Activated CD4-positive, alpha-beta T cell treated with anti-CD3 and anti-CD28 coated beads, Interleukin-2, amount 50 U/mL, for 4 hours (primary cell): ENCODE results near the gene NKX6-2.
"Not testable (repeated sequence)": the region's sequence is repeated elsewhere in the genome, so short reads cannot be mapped to it uniquely, and the experiment has no call there.

Experiments
- DNase-seq, 2 experiments: peaks; one replicate each; pipeline ENCODE4 v3.0.0-alpha.2; 2020

Gene NKX6-2

DNA sequence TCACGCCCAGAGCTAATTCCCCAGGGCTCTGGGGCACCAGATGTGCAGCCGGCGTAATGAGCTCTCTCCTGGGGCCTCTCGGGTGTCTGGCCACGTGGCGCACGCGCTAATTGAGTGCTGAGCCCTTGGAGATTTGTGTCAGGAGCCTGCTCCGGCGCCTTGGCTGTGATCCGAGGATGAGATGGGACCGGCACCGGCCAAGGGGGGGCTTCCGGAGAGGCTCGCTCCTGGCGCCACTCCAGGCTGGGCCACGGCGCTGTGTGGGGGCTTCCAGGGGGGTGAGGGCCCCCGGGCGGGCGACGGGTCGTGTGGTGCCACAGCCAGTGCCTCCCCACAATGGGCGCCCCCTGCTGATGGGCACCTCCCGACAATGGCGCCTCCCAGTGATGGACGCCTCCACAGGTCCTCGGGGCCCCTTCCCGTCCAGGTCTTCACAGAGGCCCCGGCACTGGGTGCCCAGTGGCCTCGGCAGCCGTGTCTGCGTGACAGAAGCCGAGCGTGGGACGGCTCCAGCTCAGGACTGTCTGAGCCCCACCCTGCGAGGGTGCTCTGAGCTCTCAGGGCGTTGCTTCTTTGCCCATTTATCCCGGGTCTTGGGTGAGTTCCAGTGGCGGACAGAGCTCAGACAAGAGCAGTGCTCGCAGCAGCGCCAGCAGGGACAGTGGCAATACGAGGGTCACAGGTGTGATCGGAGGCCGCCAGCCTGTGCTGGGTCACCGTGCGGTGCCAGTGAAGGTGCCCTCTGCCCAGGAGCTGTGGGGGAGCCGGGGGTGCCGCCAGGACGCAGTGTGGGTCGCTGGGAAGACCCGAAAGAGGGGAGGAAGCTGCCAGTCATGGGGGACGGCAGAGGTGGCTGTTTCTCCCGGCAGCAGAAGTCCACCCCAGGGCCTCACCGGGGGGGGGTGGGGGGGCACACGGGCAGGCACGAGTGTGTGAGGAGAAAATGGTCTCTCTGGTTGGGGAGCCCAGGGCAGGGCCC lies 8.2 kb upstream of the NKX6-2 start:
- DNase-seq, result no peak

DNA sequence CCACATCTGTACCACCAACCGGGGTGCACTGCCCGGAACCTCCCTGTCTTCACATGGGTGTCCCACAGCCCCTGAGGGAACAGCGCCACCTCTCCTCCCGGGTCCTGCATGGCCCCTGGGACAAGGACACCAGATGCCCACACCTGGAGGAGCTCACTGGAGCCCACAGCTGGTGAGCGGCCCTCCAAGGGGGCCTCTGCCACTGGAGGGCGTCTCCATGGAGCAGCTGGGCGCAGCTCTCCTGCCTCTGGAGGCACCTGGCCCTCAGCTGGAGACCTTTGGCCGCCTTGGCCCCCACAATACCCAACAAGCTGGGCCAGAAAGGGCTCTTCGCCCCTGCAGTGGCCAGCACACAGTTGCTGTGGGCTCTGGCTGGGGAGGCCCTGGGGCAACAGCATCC lies 7.3 kb upstream of the NKX6-2 start:
- DNase-seq, result no peak

DNA sequence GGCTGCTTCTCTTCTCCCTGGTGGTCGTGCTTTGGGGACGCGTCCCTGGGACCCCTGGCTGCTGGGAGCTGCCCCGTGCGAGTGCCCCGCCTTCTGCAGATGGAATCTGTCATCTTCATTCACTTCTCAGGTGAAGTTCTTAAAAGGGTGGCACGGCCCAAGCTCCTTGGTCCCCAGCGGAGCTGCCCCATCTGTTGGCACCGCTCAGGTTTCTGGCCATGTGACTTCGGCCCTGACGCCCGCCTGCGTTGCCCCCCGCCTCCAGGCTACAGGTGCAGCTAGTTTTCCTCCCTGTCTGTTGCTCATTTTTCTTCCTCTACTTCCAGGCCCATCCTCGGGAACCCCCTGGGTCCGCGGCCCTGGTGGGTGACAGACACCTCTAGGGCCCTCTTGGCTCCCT lies 6.8 kb upstream of the NKX6-2 start:
- DNase-seq, result no peak

DNA sequence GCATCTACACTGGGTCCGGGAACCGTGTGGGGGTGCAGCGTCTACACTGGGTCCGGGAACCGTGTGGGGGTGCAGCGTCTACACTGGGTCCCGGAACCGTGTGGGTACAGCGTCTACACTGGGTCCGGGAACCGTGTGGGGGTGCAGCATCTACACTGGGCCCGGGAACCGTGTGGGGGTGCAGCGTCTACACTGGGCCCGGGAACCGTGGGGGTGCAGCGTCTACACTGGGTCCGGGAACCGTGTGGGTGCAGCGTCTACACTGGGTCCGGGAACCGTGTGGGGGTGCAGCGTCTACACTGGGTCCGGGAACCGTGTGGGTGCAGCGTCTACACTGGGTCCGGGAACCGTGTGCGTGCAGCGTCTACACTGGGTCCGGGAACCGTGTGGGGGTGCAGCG lies 6.2 kb upstream of the NKX6-2 start:
- not testable (repeated sequence) for DNase-seq

DNA sequence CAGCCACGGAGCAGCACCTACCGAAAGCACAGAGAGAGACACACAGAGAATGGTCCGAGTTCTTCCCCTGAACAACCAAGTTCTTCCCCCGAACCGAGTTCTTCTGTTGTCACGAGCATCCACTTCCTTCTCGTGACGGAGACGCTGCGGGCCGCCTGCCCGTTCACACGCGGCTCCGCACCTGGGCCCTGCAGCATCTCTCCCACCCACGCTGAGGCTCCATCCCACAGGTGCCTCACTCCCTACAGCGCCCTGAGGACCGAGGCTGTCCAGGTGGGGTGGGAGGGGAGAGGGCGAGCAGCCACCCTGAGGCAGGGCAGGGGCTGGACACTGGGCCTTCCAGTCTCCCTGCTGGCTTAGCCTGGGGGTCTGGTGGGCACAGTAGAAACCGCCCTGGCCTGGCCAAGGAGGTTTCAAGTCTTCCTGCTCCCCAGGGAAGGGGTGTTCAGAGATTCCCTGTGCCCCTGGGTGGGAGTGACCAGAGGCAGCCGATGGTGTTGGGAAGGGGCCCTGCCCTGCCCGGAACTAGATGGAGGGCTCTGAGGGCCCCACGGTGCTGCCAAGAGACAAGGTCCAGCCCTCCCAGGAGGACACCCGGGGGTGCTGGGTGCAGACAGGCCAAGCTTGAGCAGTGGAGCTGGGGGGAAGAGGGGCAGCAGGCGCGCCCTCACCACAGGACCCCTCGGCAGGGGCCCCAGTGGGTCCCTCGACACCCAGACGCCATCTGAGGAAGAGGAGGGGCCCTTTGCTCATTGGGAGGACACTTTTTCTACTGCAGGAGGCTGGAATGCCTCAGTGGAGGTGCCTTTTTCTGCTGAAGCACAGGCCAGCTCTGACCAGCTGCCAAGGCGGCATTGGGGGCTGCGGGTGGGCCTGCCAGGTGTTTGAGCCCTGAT lies 5.2 kb upstream of the NKX6-2 start:
- DNase-seq, result no peak

DNA sequence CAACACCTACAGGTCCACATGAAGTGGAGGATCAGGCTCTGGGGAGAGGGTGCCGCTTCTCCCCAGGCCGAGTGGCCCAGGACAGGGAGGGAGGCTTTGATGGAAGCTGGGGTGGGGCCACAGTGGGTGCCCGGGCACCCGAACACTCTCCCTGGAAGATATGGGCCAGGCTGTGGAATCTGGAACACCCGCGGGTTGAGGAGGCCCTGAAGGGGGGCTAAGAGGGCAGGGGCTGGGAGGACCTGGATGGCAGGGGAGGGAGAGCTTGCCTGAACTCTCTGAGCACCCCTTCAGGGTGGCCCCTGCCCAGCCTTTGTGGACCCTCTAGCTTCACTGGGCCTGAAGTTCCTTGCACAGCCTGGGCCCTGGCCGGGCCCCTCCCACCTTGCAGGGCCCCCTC lies 4.5 kb upstream of the NKX6-2 start:
- DNase-seq, result no peak

DNA sequence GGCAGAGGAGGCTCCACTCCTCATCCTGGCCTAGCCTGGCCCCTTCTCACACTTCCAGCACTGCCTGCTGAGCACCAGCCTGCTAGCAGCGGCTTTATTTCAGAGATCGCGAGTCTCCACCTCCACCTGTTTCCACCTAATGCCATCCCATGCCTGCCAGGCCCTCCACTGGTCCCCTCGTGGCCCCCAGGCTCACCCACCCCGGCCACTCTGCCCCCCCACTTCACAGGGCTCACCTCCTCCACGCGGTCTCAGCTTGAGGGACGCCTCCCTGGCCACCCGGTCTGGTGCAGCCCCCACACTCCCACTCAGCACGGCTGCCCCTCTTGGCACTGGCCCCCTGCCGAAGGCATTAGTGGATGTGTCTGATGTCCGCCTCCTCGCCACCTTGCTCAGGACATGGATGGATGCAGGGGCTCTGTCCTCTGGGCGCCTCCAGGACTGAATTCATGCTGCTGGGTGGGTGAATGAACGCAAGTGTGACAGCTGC lies 3.8 kb upstream of the NKX6-2 start:
- no peak for DNase-seq

DNA sequence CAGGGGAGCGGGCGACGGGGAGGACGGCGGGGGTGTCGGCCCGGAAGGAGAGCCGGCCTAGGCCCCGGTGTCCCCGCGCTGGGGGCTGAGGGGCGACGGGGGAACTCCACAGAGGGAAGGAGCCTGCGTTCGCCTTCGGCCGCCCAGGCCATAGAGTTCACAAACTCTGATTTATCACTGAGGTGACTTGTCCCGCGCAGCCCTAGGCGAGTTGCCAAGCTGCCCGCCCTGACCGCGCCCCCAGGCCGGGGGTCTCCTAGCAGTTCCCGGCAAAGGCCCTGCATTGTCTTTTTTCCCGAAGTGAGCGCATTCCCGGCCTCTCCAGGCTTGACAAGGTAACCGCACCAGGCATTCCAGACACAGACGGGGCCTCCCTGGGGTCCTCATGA lies 2.9 kb upstream of the NKX6-2 start:
- DNase-seq, result no peak

DNA sequence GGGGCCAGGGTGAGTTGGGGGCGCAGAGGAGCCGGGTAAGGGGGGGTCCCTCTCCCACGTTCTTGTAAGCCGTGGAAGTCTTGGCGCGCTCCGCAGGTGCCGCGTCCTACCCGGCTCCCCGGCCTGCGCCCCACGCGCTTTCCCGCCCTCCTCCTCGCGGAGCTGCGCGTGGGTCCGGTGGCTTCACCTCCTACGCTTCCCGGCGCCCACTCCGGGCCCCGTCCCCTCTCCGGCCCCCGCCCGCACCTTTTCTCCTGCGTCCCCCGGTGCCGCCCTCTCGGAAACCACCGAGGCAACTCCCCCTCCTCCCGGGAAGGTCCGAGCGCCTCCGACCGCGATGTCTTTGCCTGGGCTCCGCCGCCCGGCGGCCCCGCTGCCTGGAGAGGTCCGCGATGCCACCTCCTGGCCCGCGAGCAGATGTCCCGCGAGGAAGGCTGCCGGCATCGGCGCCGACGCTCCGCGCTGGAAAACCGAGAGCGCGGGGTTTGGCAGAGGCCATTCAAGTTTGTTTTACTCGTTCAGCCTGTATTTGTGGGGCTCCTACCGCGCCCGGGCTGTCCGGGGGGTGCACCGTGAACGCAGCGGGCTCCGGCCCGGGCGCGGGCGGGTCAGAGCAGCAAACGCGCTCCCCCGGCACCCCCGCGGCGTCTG lies 2.4 kb upstream of the NKX6-2 start:
- no peak for DNase-seq

DNA sequence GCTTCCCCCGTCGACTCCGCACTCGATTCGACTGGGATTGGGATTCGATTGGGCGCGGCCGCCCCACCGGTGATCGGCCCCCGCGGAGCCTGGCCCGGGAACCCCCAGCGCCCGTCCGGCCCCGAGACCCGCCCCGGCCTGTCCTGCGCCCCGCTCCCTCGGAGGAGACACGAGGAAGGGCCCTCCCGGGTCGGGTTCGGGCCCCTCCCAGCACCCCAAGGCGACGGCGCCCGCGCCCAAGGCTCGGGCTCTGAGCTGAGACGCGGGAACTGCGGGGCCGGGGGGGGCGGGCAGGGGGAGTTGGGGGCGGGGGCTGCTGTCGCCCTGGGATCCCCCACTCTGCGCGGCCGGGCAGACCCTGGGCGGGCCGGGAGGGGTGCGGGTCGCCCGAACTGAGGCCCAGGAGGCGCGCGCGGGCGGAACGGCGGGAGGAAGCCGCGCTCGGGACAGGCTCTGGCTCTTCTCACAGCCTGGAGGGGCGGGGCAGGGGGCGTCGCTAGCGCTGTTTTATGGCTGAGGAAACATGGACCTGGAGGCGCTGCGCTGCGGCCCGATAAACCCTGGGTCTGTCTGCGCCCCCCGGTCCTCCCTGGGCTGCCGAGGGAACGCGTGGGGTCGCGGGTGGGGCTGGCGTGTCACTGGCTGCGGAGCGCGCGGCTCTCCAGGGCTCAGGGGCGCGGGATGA lies 1.7 kb upstream of the NKX6-2 start:
- no peak for DNase-seq

DNA sequence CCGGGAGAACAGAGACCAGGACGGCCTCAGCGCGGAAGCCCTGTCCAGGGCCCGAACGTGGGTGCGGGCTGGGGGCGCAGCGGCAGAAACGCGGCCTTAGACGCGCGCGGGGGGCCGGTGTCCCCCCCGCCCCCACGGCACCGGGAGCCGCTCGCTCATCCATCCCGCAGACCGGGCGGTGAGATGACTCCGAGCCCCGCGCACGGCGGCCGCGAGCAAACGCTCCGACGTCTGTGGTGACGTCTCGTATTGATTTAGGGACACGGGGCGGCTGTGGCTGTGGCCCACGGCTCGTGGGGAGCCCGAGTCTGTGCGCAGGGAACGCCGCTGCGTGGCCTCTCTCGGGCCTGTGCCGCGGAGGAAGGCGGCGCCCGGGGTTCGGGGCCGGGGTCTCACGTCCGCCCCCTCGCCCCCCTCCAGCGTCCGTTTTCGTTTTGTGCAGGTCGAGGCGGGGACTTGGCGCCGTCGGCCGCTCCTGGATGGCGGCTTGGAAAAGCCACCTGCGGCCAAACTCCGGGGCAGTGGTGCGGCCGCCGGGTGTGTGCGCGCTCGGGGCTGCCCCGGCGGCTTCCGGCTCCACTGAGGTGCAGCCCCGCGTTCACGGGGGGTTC lies 1.0 kb upstream of the NKX6-2 start:
- DNase-seq, result no peak

DNA sequence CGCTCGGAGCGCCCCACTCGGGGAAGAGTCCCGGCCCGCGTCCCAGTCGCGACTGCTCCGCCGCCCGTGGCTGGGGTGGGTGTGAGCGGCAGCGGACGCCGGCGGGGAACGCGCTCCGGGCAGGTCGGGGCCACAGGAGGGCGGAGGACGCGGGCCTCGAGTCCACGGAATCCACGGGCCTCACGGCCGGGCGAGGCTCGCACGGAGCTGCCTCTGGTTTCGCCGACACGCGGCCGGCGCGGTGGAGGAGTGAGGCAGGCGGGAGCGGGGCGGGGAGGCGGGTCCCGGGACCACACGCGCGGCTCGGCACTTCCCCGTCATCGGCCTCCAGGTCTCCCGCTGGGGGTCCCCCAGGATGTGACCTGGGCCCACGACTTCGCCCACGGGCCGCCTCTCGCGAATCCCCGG lies 533 bp upstream of the NKX6-2 start:
- DNase-seq, result no peak

DNA sequence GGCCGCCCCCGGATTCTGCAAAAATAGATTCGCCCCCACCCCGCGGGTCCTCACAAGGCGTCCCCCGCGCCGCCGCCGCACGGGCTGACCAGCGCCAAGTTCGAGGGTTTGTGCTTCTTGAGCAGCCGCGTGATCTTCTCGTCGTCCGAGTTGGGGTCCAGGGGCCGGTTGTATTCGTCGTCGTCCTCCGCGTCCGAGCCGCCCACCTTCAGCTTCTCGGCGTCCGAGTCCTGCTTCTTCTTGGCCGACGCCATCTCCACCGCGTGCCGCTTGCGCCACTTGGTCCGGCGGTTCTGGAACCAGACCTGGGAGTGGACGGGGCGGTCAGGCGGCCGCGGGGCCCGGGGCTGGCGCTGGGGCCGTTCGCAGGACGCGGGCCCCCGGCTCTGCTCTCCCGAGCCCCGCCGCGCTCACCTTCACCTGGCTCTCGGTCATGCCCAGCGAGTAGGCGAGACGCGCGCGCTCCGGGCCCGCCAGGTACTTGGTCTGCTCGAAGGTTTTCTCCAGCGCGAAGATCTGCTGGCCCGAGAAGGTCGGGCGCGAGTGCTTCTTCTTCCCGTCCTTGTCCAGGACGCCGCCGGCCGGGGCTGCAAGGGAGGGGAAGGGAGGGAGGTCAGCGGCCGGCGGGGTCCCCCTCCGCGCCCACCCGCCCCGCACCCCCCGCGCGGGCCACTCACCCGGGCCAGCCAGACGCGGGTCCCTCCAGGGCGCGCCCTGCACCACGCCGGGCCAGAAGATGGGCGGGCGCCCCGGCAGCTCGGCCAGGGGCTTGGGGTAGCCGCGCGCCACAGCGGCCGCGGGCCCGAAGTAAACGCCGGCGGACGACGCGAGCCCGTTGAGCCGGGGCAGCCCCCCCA lies 853 bp downstream of the NKX6-2 start:
- DNase-seq, result no peak

DNA sequence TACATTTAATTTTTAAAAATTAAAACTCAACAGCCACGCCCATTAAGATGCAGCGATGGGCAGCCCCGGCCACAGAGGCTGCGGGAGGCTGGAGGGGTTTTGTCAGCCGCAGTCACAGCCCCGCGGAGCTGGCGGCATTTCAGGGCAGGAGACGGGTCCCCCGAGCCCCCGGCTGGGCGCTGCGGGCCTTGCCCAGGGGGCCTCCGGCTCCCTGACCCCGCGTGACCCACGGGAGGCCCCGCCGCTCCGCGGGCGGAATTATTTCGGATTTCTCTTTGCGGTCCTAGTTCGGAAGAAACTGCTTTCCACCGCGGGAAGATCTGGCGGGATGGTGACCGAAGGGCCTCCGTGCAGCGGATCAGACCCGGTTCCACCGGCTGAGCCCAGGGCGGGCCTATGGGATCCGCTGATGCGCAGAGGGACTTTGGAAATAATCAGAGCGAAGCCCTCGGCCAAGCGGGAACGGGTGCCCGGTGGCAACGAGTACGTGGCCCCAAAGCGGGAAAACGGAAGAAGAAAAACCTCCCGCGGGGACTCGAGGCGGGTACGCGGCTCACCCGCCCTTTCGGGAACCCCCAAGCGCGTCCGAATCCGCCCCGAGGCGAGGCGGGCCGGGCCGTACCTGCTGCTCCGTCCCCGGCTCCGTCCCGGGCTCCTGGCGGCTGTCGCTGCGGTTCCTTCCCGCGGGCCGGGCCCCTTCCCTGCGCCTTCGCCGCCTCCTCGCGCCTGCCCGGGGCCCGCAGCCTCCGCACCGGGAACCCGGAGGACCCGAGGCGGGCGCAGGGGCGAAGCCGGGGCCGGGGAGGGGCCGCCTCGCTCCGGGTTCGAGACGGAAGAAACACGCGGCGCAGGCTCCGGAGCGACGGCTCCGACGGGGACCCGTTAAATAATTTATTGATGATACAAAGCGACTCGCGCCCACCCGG lies 1.7 kb downstream of the NKX6-2 start:
- DNase-seq, result no peak

DNA sequence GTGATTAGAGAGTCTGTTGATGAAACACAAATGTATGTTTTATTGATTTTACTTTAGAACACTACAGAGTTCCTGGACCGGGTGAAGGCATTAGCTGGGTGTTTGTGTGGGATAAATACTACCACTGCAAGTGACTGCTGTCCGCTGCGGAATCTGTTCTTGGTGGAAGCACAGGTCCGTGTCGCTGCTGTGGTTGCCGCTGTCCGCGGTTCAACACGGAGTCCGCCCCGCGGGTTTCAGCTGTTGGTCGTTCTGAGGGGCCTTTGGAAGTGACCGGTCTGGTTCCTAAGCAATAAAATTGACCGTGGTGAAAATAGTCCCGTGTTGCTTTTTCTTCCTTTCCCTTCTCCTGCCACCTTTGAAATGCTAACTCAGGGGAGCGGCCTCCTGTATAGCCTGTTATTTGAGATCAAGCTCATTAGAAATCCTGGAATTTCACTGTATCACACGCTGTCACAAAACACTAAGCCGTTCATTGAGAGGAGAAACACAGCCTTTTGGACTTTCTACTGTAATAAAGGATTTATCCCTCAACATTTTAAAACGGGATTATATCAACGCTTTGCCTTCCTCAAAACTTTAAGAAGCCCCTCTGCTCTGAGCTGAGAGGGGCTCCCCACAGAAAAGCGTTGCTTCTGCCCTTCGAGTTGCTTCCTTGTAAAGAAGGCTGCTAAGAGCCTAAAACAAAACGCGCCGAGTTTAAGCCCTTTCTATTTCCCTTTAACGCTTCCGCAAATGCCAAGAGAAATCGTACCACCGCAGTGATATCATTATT lies 2.6 kb downstream of the NKX6-2 start:
- no peak for DNase-seq

DNA sequence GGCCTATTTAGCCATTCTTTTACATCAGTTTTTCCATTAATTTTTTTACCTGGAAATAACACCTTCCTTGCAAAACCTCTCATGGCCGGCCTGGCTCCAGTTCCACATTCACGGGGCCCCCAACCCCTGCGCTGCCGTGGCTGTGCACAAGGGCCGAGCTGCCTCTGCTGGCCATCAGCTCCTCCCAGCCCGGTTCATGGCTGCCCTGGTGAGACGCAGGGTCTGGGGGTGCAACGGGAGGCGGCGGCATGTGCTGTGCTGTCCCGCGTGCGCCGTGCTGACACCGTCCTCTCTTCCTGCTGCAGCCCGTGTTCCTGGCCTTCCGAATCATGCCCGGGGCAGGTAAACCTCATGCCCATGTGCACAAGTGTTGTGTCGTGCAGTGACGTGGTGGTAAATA lies 4.4 kb downstream of the NKX6-2 start:
- no peak for DNase-seq

DNA sequence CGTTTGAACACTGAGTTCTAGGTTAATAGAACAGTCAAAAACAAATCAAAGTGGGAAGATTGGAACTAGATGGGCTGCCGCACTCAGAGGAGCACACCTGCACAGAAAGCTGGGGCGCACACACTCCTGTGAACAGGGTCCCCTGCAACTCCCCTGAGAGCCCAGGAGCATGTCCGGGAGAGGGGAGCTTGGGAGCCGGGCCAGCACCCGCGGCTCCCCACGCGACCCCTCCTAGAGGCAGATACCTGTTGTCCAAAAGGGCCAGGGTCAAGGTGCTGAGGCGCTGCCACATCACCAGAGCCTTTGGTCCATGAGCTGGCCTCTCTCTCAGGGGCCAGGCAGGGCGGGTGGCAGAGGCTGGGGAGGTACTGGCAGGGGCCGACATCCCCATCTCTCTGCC lies 5.6 kb downstream of the NKX6-2 start:
- DNase-seq, result no peak

DNA sequence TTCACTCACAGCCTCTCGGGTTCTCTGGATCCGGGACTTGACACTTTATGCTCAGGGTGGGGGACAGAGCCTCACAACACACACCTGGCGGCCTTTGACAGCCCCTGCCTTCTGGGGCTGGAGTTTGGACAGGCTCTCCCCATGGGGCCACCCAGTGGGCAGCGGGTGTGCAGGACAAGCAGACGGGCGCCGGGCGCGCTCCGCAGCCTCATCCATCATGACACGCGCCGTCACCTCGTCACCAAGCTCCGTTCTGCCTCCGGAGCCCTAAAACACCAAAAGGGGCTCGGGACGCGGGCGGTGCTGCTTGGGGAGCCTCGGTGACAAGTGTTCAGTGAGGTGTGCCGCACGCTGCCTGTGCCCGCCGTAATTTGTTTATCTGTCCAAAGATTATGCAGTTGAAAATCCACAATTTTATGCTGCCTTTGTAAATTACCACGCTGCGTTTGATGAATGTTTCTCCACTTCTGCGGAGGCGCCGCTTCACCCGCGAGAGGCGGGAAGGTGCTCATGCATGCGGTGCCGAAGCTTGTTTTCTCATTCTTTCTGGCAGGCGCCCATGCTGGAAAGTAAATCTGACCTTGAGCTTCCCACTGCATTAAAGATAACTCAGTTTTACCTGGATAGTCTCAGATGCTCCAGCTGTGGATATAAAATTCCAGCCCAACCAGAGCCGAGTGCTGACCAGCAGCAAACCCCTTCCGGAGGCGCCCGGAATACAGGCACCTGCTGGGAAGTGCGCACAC lies 6.2 kb downstream of the NKX6-2 start:
- DNase-seq, result no peak
